Measurements from ENCODE around the gene GJD2.

Gene GJD2

GRCh38 chr15:34786206-34786605, 31.4 kb upstream of the GJD2 start:
- TF ChIP-seq CTCF (IDR thresholded peaks at IDR 0.05), result no peak

- TF ChIP-seq CTCF (IDR thresholded peaks at IDR 0.05), result no peak
Measured at GRCh38 chr15:34783991-34784390, 29.2 kb upstream of the GJD2 start.

GRCh38 chr15:34783431-34783830, 28.6 kb upstream of the GJD2 start:
- TF ChIP-seq CTCF (IDR thresholded peaks at IDR 0.05), result no peak

- TF ChIP-seq CTCF (IDR thresholded peaks at IDR 0.05), result no peak
Measured at GRCh38 chr15:34782901-34783300, 28.1 kb upstream of the GJD2 start.

- no peak for TF ChIP-seq CTCF (IDR thresholded peaks at IDR 0.05)
Measured at GRCh38 chr15:34780725-34781124, 25.9 kb upstream of the GJD2 start.

- no peak for TF ChIP-seq CTCF (IDR thresholded peaks at IDR 0.05)
Measured at GRCh38 chr15:34776606-34777105, 21.9 kb upstream of the GJD2 start.

- TF ChIP-seq CTCF (IDR thresholded peaks at IDR 0.05), result no peak
Measured at GRCh38 chr15:34773917-34774316, 19.1 kb upstream of the GJD2 start.

GRCh38 chr15:34773013-34773412, 18.2 kb upstream of the GJD2 start:
- TF ChIP-seq CTCF (IDR thresholded peaks at IDR 0.05), result no peak
